Endothelial cell of umbilical vein (primary cell): ENCODE measurements around the gene CRISP3.

ENCODE experiments used
- POLR2A ChIP-seq: IDR thresholded peaks from 2 replicates; pipeline ENCODE4 v1.6.1; 2012; ENCODE audit warnings: low read depth, mild to moderate bottlenecking, control low read depth, low read length
- TF ChIP-seq, protein P1 (sequence below), 2 donors: IDR thresholded peaks; 1 replicate in 1 of 2; 2 replicates in 1 of 2; pipeline ENCODE4 v1.5.1; 2011; ENCODE audit warnings: low read length in 2 of 2, mild to moderate bottlenecking in 2 of 2, moderate library complexity in 2 of 2, control low read depth in 1 of 2, inconsistent platforms in 1 of 2, low read depth in 1 of 2; ENCODE audit not compliant: insufficient read depth in 1 of 2; ENCODE audit errors: extremely low read depth in 1 of 2

GRCh38 chr6:49784272-49784671 is 40.1 kb upstream of the CRISP3 start:
- TF ChIP-seq, protein P1, sequence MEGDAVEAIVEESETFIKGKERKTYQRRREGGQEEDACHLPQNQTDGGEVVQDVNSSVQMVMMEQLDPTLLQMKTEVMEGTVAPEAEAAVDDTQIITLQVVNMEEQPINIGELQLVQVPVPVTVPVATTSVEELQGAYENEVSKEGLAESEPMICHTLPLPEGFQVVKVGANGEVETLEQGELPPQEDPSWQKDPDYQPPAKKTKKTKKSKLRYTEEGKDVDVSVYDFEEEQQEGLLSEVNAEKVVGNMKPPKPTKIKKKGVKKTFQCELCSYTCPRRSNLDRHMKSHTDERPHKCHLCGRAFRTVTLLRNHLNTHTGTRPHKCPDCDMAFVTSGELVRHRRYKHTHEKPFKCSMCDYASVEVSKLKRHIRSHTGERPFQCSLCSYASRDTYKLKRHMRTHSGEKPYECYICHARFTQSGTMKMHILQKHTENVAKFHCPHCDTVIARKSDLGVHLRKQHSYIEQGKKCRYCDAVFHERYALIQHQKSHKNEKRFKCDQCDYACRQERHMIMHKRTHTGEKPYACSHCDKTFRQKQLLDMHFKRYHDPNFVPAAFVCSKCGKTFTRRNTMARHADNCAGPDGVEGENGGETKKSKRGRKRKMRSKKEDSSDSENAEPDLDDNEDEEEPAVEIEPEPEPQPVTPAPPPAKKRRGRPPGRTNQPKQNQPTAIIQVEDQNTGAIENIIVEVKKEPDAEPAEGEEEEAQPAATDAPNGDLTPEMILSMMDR (IDR thresholded peaks at IDR 0.05; ENCODE audit: extremely low read depth in 1 of 2, insufficient read depth in 1 of 2, low read depth in 1 of 2, low read length in 2 of 2), result no peak
- TF ChIP-seq POLR2A, result no peak
